A673 (cell line): Measurements from ENCODE around the gene NKD1. TPM values are rescaled to one million over a fixed set of nuclear protein-coding genes. Genes with fewer than 3 reads are reported as not detected.

Source experiments
- BruUV-seq: library from RNA; stranded (reverse); fragments of 400-500 nt; replicated peaks from 2 replicates; lab custom pipeline; 2021; lab: Mats Ljungman, UMichigan
- CTCF ChIA-PET: fragments of 300-600 bp; sonication (Branson Sonifier 250); formaldehyde crosslinking; loops from one replicate; lab custom pipeline; 2022; ENCODE audit warnings: antibody characterized with exemption; lab: Charles Lee
- POLR2A ChIA-PET: fragments of 300-600 bp; sonication (Branson Sonifier 250); formaldehyde crosslinking; loops from one replicate; lab custom pipeline; 2022; ENCODE audit warnings: antibody characterized with exemption; ENCODE audit not compliant: low non-redundant PET; lab: Charles Lee
- DNase-seq: peaks from one replicate; pipeline ENCODE4 v3.0.0-alpha.2; 2015; ENCODE audit warnings: low spot score
- H3K27ac ChIP-seq: fragments of 200-600 bp; sonication (generic); 2 replicates; pipeline ENCODE4 v1.5.1; 2016; ENCODE audit warnings: mixed run types, low read depth, mild to moderate bottlenecking, mixed read lengths, antibody characterized with exemption, low read length; ENCODE audit not compliant: poor library complexity, severe bottlenecking
- H3K27me3 ChIP-seq: fragments of 200-600 bp; sonication (generic); replicated peaks from 2 replicates; pipeline ENCODE4 v1.6.1; 2017; ENCODE audit warnings: mixed run types, low read depth, mild to moderate bottlenecking, mixed read lengths, antibody characterized with exemption, low read length; ENCODE audit not compliant: insufficient read depth, poor library complexity
- H3K36me3 ChIP-seq: fragments of 200-600 bp; sonication (generic); 2 replicates; pipeline ENCODE4 v1.6.1; 2016; ENCODE audit warnings: mixed run types, mild to moderate bottlenecking, mixed read lengths, antibody characterized with exemption, low read length; ENCODE audit not compliant: insufficient read depth, poor library complexity, severe bottlenecking
- H3K4me1 ChIP-seq: fragments of 200-600 bp; sonication (generic); 2 replicates; pipeline ENCODE4 v1.6.1; 2017; ENCODE audit warnings: mixed run types, mild to moderate bottlenecking, mixed read lengths, antibody characterized with exemption, low read length; ENCODE audit not compliant: insufficient read depth, poor library complexity, severe bottlenecking
- H3K4me3 ChIP-seq: fragments of 200-600 bp; sonication (generic); 2 replicates; pipeline ENCODE4 v1.5.1; 2016; ENCODE audit warnings: low read depth, mixed run types, mild to moderate bottlenecking, mixed read lengths, low read length; ENCODE audit not compliant: poor library complexity, severe bottlenecking
- H3K9me3 ChIP-seq: fragments of 200-600 bp; sonication (generic); 2 replicates; pipeline ENCODE4 v1.6.1; 2016; ENCODE audit warnings: mixed run types, low read depth, mild to moderate bottlenecking, mixed read lengths, antibody characterized with exemption, low read length; ENCODE audit not compliant: poor library complexity, severe bottlenecking
- CTCF ChIP-seq: fragments of 300-800, 200-600 bp; sonication (generic); conservative IDR thresholded peaks from 2 replicates; pipeline ENCODE4 v1.5.1; 2017; ENCODE audit warnings: low read depth, mild to moderate bottlenecking, antibody characterized with exemption, low read length, moderate library complexity, mixed read lengths
- EZH2 ChIP-seq: fragments of 200-600 bp; sonication (generic); IDR thresholded peaks from 2 replicates; pipeline ENCODE4 v1.6.1; 2017; ENCODE audit warnings: borderline replicate concordance, low read depth, mild to moderate bottlenecking, mixed read lengths, antibody characterized with exemption, low read length; ENCODE audit not compliant: poor library complexity, severe bottlenecking
- intact Hi-C: fragments of 100-400 bp; cut with micrococcal nuclease; formaldehyde crosslinking; loops from one replicate; pipeline ENCODE4 v1.10.0; 2022; ENCODE audit not compliant: unreplicated experiment
- total RNA-seq: library from RNA; stranded (reverse); gene quantifications from 2 replicates; pipeline ENCODE4 v1.2.3, GENCODE V29; 2021

NKD1 gene
- total RNA-seq, 1 experiment from 2014 or later = 1.1 TPM

GRCh38 chr16:50607970-50608557 is 59.9 kb downstream of the NKD1 start:
- CTCF ChIA-PET = no interaction called here
- Histone ChIP-seq H3K9me3 (no peaks in the 10 kb centered on the region), H3K4me1 (no peaks in the 10 kb centered on the region), H3K27me3 (no peaks in the 10 kb centered on the region), H3K4me3 (no peak overlapping the region), H3K36me3 (no peaks in the 10 kb centered on the region), H3K27ac (no peak overlapping the region)
- intact Hi-C loops = no loop called here
- no TSS peak for BruUV-seq
- TF ChIP-seq EZH2 (no peak), CTCF (no peak)
- POLR2A ChIA-PET = no interaction called here
- DNase-seq = no peak

- no peak overlapping the region for H3K27ac ChIP-seq
- TF ChIP-seq EZH2 = no peak
- no peak for TF ChIP-seq CTCF
- no peaks in the 10 kb centered on the region for H3K4me1 ChIP-seq
- H3K27me3 ChIP-seq = no peaks in the 10 kb centered on the region
- DNase-seq = no peak
- no peak overlapping the region for H3K4me3 ChIP-seq
- POLR2A ChIA-PET = no interaction called here
- intact Hi-C loops = no loop called here
- no peaks in the 10 kb centered on the region for H3K9me3 ChIP-seq
- no peaks in the 10 kb centered on the region for H3K36me3 ChIP-seq
- CTCF ChIA-PET = no interaction called here
- BruUV-seq = no TSS peak
Measured at GRCh38 chr16:50609049-50609448, 60.9 kb downstream of the NKD1 start.

GRCh38 chr16:50609471-50609870 is 61.3 kb downstream of the NKD1 start:
- TF ChIP-seq CTCF = no peak
- TF ChIP-seq EZH2 = no peak
- ChIA-PET POLR2A (no interaction called here), CTCF (interaction anchor here (1.1 kb wide), 1 partner anchor 197 kb away, joined by 3 read pairs; no protein-coding TSS in a partner anchor)
- intact Hi-C loops = no loop called here
- BruUV-seq = no TSS peak
- H3K4me1 ChIP-seq = no peaks in the 10 kb centered on the region
- no peak for DNase-seq
- no peak overlapping the region for H3K27ac ChIP-seq
- no peaks in the 10 kb centered on the region for H3K9me3 ChIP-seq
- H3K36me3 ChIP-seq = no peaks in the 10 kb centered on the region
- H3K4me3 ChIP-seq = no peak overlapping the region
- H3K27me3 ChIP-seq = no peaks in the 10 kb centered on the region
